Spleen (tissue), 11 donors: ENCODE data around the gene KCNQ1. TPM values are rescaled to one million over a fixed set of nuclear protein-coding genes. Genes with fewer than 3 reads are reported as not detected.

Source experiments
- DNase-seq: peaks from one replicate; pipeline ENCODE4 v3.0.0-alpha.2; 2020
- H3K27ac ChIP-seq, 8 donors: fragments of 200-600 bp; sonication (generic) in 7 of 8; 1 replicate in 4 of 8; 2 replicates in 4 of 8; pipeline versions ENCODE4 v1.5.0 to v1.8.0; 2016 to 2021; ENCODE audit warnings: inconsistent platforms in 4 of 8, mild to moderate bottlenecking in 4 of 8, moderate library complexity in 1 of 8
- H3K27me3 ChIP-seq, 7 donors: fragments of 200-600 bp; sonication (generic) in 6 of 7; replicated peaks in 1 of 7; 1 replicate in 4 of 7; 2 replicates in 3 of 7; pipeline versions ENCODE4 v1.5.0 to v1.8.0; 2016 to 2021; ENCODE audit warnings: inconsistent platforms in 3 of 7, mild to moderate bottlenecking in 1 of 7
- H3K36me3 ChIP-seq, 6 donors: fragments of 200-600 bp; sonication (generic) in 5 of 6; 1 replicate in 4 of 6; 2 replicates in 2 of 6; pipeline versions ENCODE4 v1.5.0 to v1.8.0; 2016 to 2021; ENCODE audit warnings: inconsistent platforms in 2 of 6
- H3K4me1 ChIP-seq, 6 donors: fragments of 200-600 bp; sonication (generic) in 5 of 6; 1 replicate in 3 of 6; 2 replicates in 3 of 6; pipeline versions ENCODE4 v1.5.0 to v1.8.0; 2016 to 2021; ENCODE audit warnings: inconsistent platforms in 3 of 6
- H3K4me3 ChIP-seq, 8 donors: fragments of 200-600 bp; sonication (generic) in 7 of 8; 1 replicate in 4 of 8; 2 replicates in 4 of 8; pipeline versions ENCODE4 v1.5.0 to v1.8.0; 2016 to 2021; ENCODE audit warnings: inconsistent platforms in 4 of 8, mild to moderate bottlenecking in 4 of 8, moderate library complexity in 2 of 8
- H3K9me3 ChIP-seq, 8 donors: fragments of 200-600 bp; sonication (generic) in 7 of 8; 1 replicate in 4 of 8; 2 replicates in 4 of 8; pipeline versions ENCODE4 v1.5.0 to v1.8.0; 2016 to 2021; ENCODE audit warnings: inconsistent platforms in 4 of 8
- POLR2A ChIP-seq, 3 donors: fragments of 450-650 bp; IDR thresholded peaks; one replicate each; pipeline ENCODE4 v1.5.1; 2017; ENCODE audit warnings: antibody characterized with exemption in 3 of 3, mild to moderate bottlenecking in 1 of 3
- POLR2AphosphoS5 ChIP-seq, 3 donors: sonication (generic); formaldehyde crosslinking; IDR thresholded peaks; one replicate each; pipeline ENCODE4 v1.5.1; 2017; ENCODE audit warnings: antibody characterized with exemption in 3 of 3
- WGBS, 5 donors: extraction: QIAGEN DNeasy Blood & Tissue Kit in 3 of 5; methylation state at CpG; one replicate each; pipeline versions ENCODE4 v1.1.5 to v1.1.7; 2013 to 2018; 5-methylcytosine and 5-hydroxymethylcytosine counted together
- intact Hi-C: fragments of 100-400 bp; cut with DNase I; formaldehyde crosslinking; loops from one replicate; pipeline ENCODE4 v1.15.0; 2023; ENCODE audit warnings: low total_unique reads
- polyA plus RNA-seq, 3 donors: library from polyadenylated mRNA; stranded (reverse); fragments of 200-250 nt; gene quantifications; one replicate each; pipeline ENCODE4 v1.2.1, GENCODE V29; 2013
- total RNA-seq, 7 donors: library from RNA; depleted of rRNA in 3 of 7; stranded (reverse); fragments of >200 nt in 3 of 7; fragmentation: NEBNext Ultra II Directional in 4 of 7; extraction: Animal tissue kit (Norgen Biotek cat#: 25700) in 4 of 7; gene quantifications; one replicate each; pipeline versions ENCODE4 v1.1.0 to v1.2.1, GENCODE V29; 2016 to 2021
- TF ChIP-seq, protein P1 (sequence below), 11 experiments: fragments of 200-600 bp in 7 of 11; fragments of 450-650 bp in 4 of 11; sonication (generic) in 4 of 11; IDR thresholded peaks in 8 of 11; conservative IDR thresholded peaks in 3 of 11; 1 replicate in 7 of 11; 2 replicates in 4 of 11; pipeline versions ENCODE4 v1.4.0 to v1.8.0; 2016 to 2021; ENCODE audit warnings: antibody characterized with exemption in 11 of 11, inconsistent platforms in 4 of 11, mild to moderate bottlenecking in 1 of 11
- donor health status: healthy with polysubstance abuse.
- donor health status: DM: no; HTN: no; CAD: no; lungs with moderate emphysema.
- donor health status: DM: no; HTN: no; CAD: no.
- donor health status: Bipolar disorder and iron deficiency.
- donor health status: healthy.
- donor health status: DM: no; HTN: no; CAD: no.
- donor health status: DM: yes; HTN: yes; CAD: no.

Gene KCNQ1
- total and polyA plus RNA-seq, 10 donors: 3.3 to 21.6 (median 13.5) TPM

DNA sequence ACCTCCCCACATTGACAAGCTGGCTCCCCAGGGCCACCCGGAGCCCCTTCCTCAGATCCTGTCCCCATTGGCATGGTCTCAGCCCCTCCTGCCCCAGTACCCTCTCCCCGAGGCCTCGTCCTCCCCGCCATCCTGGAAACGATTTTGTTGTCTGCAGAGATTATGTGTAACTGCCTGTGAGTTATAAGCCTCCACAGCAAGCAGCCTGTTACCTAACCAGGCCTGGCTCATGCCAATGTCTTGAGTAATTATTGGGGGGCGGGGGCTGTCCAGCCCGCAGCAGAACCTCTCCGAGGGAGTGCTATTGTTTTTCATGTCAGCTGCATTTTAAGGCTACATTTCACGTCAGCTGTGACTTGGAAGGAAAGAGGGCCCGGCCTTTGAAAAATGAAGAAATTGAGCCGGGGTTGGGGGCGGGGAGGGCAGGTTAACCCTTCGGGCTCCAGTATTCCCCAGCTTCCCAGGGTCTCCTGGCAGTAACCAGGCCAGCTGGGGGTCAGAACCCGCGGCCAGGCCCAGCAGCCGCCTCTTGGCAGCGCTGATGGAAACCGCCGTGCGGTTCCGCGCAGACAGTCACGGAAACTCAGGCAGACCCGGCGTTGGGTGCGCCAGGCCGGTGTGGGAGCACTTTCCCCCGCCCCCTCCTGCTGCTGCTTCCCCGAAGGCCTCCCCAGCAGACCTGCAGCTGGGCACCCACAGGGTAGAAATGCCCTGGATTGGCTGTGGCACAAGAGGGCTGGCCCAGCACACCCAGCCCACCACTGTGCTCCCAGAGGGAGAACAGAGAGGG lies 381.3 kb downstream of the KCNQ1 start:
- Histone ChIP-seq H3K27me3 (peaks cover 0 to 4% (median 0%) of the 10 kb centered on the region in 7 donors), H3K4me3 (peak overlapping the region in 1 of 8 donors; percentile 3), H3K9me3 (peaks cover 0 to 44% (median 28%) of the 10 kb centered on the region in 8 donors), H3K4me1 (peaks cover 0 to 31% (median 24%) of the 10 kb centered on the region in 6 donors), H3K27ac (peak overlapping the region in 5 of 8 donors; percentile 24 to 84 (median 56)), H3K36me3 (peaks cover 0 to 9% (median 0%) of the 10 kb centered on the region in 6 donors)
- TF ChIP-seq POLR2AphosphoS5 (IDR thresholded peaks at IDR 0.05): peak in 2 of 3 donors; percentile 15 to 32
- no peak for TF ChIP-seq POLR2A (IDR thresholded peaks at IDR 0.05)
- TF ChIP-seq, protein P1, sequence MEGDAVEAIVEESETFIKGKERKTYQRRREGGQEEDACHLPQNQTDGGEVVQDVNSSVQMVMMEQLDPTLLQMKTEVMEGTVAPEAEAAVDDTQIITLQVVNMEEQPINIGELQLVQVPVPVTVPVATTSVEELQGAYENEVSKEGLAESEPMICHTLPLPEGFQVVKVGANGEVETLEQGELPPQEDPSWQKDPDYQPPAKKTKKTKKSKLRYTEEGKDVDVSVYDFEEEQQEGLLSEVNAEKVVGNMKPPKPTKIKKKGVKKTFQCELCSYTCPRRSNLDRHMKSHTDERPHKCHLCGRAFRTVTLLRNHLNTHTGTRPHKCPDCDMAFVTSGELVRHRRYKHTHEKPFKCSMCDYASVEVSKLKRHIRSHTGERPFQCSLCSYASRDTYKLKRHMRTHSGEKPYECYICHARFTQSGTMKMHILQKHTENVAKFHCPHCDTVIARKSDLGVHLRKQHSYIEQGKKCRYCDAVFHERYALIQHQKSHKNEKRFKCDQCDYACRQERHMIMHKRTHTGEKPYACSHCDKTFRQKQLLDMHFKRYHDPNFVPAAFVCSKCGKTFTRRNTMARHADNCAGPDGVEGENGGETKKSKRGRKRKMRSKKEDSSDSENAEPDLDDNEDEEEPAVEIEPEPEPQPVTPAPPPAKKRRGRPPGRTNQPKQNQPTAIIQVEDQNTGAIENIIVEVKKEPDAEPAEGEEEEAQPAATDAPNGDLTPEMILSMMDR (IDR thresholded peaks at IDR 0.05 in 8 of 11, conservative IDR thresholded peaks at IDR 0.05 in 3 of 11): no peak
- WGBS, 5 donors: 15 to 38% (median 30%) methylated on average over 18 to 29 of the region's 29 CpGs
- DNase-seq: no peak
- intact Hi-C loops: no loop called here

DNA sequence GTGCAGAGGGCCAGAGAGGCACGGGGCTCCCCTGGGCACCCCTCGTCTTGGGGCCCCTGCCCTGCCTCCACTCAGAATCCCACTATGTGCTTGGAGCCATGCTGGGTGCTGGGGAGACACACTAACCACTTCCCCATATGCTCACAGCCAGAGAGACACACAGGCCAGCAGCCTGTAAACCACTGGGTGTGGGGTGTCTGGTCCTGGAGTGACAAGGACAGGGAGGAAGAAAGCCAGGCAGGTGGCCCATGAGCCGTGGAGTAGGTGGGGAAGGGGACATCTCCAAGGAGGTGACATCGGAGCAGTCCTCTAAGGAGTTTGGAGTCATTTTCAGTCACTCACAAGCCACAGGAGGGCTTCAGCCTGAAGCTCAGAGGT lies 381.9 kb downstream of the KCNQ1 start:
- Histone ChIP-seq H3K36me3 (peaks cover 0 to 9% (median 0%) of the 10 kb centered on the region in 6 donors), H3K4me1 (peaks cover 0 to 31% (median 24%) of the 10 kb centered on the region in 6 donors), H3K27me3 (peaks cover 0 to 4% (median 0%) of the 10 kb centered on the region in 7 donors), H3K9me3 (peaks cover 0 to 40% (median 28%) of the 10 kb centered on the region in 8 donors), H3K4me3 (peak overlapping the region in 1 of 8 donors; percentile 3), H3K27ac (peak overlapping the region in 4 of 8 donors; percentile 46 to 84 (median 66))
- 19 to 39% (median 29%) methylated on average over 2 to 4 of the region's 4 CpGs for WGBS, 5 donors
- intact Hi-C loops: no loop called here
- DNase-seq: no peak
- TF ChIP-seq, protein P1 (IDR thresholded peaks at IDR 0.05 in 8 of 11, conservative IDR thresholded peaks at IDR 0.05 in 3 of 11): no peak
- no peak for TF ChIP-seq POLR2A (IDR thresholded peaks at IDR 0.05)

DNA sequence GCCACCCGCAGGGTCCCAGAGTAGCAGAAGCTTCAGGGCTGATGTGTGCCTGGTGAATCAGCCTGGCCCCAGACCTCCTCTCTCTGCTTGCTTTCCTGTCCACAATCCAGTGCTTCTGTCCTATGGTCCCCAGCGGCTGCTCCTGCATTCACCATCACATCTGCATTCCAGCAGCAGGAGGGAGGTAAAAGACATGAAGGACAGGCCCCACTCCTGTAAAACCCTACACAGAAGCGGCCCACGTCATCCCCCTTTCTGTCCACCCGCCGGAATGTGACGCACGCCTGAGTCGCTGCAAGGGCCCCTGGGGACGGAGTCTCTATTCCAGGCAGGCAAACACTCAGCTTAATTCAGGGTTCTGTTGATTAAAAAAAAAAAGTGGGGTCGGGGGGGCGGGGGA lies 382.4 kb downstream of the KCNQ1 start:
- intact Hi-C loops: no loop called here
- TF ChIP-seq POLR2AphosphoS5 (IDR thresholded peaks at IDR 0.05): no peak
- TF ChIP-seq, protein P1 (IDR thresholded peaks at IDR 0.05 in 8 of 11, conservative IDR thresholded peaks at IDR 0.05 in 3 of 11): no peak
- no peak for TF ChIP-seq POLR2A (IDR thresholded peaks at IDR 0.05)
- Histone ChIP-seq H3K4me1 (peaks cover 0 to 31% (median 24%) of the 10 kb centered on the region in 6 donors), H3K27ac (peak overlapping the region in 2 of 8 donors; percentile 76 to 84), H3K9me3 (peaks cover 0 to 34% (median 25%) of the 10 kb centered on the region in 8 donors), H3K36me3 (peaks cover 0 to 3% (median 0%) of the 10 kb centered on the region in 6 donors), H3K27me3 (peaks cover 0 to 4% (median 0%) of the 10 kb centered on the region in 7 donors), H3K4me3 (no peak overlapping the region)
- DNase-seq: no peak
- WGBS, 5 donors: 90 to 94% (median 91%) methylated on average over 12 of the region's 12 CpGs

DNA sequence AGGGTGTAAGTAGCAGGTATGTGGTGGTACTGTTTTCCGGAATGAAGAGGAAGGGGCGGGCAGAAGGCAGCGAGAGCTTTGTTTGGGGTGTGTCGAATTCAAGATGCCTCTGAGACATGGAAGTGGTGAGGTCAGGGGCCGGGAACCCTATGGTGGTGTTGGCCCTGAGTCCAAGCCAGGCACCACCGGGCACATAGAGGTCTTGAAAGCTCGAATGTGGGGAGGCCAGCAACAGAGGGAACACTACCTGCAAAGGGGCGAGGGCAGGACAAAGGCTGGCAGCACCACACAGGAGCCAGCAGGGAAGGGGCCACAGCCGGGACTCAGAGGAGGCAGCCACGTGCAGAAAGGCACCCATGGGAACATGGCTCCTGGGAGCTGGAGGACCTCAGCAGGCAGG lies 383.0 kb downstream of the KCNQ1 start:
- WGBS, 5 donors: 51 to 77% (median 59%) methylated on average over 10 of the region's 10 CpGs
- TF ChIP-seq POLR2A (IDR thresholded peaks at IDR 0.05): no peak
- no peak for TF ChIP-seq POLR2AphosphoS5 (IDR thresholded peaks at IDR 0.05)
- TF ChIP-seq, protein P1 (IDR thresholded peaks at IDR 0.05 in 8 of 11, conservative IDR thresholded peaks at IDR 0.05 in 3 of 11): no peak
- H3K36me3 ChIP-seq: no peaks in the 10 kb centered on the region
- no peak overlapping the region for H3K27ac ChIP-seq
- no peak for DNase-seq
- H3K27me3 ChIP-seq: peaks cover 0 to 4% (median 0%) of the 10 kb centered on the region in 7 donors
- intact Hi-C loops: no loop called here
- H3K4me1 ChIP-seq: peaks cover 0 to 31% (median 24%) of the 10 kb centered on the region in 6 donors
- no peak overlapping the region for H3K4me3 ChIP-seq
- H3K9me3 ChIP-seq: peaks cover 0 to 28% (median 23%) of the 10 kb centered on the region in 8 donors
